CD4-positive, alpha-beta T cell treated with Interferon alpha-2 for 1 hour (primary cell): ENCODE measurements around the gene CAPZA2.
"Not testable (repeated sequence)": the region's sequence is repeated elsewhere in the genome, so short reads cannot be mapped to it uniquely, and the experiment has no call there.

Source experiments
- DNase-seq, 2 donors: peaks; one replicate each; pipeline ENCODE4 v3.0.0-alpha.2; 2020 to 2022

The CAPZA2 gene

DNA sequence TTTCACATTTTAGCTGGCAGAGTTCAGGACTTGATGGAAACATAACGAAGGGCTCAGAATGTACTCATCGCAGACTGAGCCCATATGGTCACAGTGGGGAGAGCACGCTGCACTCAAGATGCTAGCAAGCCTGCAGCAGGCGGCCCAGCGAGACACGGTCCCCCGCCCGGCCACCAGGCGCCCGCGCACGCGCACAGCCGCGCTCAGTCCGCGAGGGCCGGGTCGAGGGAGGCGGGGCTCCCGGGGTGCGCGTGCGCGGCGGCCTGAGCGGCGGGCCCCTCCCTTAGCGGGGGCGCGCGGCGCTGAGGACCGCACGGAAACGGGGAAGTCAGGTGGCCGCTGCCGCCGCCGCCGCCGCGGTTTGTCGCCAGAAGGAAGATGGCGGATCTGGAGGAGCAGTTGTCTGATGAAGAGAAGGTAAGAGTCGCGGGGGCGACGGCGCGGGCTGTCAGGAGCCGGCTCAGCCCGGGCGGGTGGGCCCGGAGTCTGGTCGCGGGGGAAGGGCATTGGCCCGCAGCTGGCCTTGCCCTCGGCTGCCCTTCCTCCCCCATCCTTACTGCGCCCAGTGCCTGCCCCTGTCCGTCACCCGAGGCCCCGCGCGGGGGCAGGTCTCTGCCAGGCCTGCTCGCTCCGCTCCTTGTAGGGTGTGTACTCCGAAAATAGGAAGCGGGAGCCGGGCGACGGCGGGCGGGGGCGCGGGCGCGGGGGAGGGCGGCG, at the start of gene CAPZA2:
TSS of gene CAPZA2 (plus strand) at position 354 of the 717 bp plus-strand sequence. CDS start at position 379, 25 bp downstream.
- peak; percentile 94 to 96 for DNase-seq

DNA sequence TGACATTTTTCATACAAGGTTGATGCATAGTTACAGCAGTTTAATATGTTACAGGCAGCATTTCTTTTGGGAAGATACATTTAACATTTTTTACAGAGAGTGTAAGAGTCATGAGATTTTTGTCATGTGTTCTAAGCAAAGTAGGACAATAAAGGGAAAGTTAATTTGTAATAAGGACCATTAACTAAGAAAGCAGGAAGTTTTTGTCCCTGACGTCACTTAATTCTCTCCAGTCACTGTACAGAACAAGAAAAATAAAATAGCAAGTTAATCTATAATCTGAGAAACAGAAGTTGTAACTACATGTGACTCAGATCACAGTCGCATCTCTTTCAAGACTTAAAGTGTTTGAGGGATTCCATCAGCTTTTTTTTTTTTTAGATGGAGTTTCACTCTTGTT, 49.5 kb upstream of the CAPZA2 start:
- DNase-seq, result no peak

DNA sequence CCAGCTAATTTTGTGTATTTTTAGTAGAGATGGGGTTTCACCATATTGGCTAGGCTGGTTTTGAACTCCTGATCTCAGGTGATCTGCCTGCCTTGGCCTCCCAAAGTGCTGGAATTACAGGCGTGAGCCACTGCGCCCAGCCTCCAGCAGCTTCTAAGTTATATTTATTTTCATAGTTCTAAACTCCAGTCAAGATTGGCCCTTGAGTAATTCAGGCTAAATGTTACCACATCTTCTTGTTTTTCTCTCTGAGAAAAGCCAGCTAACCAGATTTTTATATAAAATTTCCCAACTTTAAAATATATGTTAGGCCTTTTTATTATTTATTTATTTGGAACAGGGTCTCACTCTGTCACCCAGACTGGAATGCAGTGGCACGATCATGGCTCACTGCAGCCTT, 49.0 kb upstream of the CAPZA2 start:
- not testable (repeated sequence) for DNase-seq

DNA sequence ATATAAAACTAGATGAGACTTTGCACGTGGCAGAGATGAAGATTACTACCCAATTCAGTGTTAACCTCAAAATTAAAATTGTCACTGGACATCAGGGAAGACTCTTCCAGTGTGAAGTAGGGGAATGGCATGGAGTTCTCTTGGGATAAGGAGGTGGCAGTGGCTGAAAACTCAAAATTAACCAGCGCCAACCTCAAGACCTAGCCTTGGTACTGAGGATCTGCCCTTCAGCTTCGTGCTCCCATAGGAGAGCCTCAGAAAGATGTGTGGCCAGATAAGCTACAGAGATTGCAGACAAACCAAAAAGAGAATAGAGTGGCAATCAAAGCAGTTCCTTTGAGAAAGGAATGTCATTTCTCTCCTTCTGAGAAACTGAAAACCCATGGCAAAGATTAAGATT, 47.3 kb upstream of the CAPZA2 start:
- no peak for DNase-seq

DNA sequence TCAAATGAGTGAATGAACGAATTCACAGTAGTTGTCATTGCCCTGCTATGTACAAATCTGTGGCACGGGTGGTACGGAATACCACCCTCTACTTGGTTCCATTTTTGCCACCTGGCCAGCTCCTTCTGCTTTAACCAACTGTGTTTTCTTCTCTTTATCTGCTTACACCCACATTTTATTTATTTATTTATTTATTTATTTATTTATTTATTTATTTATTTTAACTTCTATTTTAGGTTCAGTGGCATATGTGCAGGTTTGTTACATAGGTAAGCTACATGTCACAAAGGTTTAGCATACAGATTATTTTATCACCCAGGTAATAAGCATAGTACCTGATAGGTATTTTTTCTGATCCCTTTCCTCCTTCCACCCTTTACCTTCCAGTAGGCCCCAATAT, 42.2 kb upstream of the CAPZA2 start:
- DNase-seq, result no peak

DNA sequence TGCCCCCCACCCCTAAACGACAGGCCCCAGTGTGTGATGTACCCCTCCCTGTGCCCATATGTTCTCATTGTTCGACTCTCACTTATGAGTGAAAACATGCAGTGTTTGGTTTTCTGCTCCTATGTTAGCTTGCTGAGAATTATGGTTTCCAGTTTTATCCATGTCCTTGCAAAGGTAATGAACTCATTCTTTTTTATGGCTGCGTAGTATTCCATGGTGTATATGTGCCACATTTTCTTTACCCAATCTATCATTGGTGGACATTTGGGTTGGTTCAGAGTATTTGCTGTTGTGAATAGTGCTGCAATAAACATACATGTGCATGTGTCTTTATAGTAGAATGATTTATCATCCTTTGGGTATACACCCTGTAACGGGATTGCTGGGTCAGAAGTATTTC, 40.7 kb upstream of the CAPZA2 start:
- not testable (repeated sequence) for DNase-seq

DNA sequence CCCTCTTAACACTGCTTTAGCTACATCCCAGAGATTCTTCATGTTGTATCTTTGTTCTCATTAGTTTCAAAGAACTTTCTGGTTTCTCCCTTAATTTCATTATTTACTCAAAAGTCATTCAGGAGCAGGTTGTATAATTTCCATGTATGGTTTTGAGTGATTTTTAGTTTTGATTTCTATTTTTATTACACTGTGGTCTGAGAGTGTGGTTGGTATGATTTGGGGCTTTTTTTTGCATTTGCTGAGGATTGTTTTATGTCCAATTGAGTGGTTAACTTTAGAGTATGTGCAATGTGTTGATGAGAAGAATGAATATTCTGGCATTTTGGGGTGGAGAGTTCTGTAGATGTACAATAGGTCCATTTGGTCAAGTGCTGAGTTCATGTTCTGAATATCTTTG, 37.9 kb upstream of the CAPZA2 start:
- no peak for DNase-seq

DNA sequence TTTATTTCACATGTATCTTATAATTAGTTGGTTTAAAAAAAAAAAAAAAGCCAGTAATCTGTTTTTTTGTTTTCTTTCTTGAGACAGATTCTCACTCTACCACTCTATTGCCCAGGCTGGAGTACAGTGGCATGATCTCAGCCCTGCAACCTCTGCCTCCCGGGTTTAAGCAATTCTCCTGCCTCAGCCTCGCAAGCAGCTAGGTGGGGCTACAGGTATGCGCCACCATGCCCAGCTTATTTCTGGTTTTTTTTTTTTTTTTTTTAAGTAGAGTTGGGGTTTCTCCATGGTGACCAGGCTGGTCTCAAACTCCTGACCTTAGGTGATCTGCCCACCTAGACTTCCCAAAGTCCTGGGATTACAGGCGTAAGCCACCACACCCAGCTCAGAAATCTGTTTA, 34.1 kb upstream of the CAPZA2 start:
- DNase-seq, result no peak

DNA sequence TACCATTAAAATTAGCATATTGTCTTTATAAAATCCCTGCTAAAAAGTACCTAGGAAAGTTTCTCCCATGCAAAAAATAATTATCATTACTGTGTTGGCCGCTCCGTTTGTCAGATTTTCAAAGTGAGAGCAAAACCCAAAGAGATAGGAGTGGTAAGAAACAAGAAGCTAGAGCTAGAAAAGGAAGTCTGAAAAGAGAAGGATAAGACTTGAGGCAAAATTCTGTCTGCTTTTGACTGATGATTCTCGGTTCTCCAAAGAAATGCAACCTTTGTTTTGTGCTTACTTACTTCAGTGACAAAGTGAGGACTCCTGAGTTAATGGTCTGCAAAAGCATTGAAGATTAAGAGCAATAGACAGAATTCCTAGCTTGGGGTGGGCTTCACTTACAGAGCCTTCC, 33.3 kb upstream of the CAPZA2 start:
- DNase-seq, result no peak

DNA sequence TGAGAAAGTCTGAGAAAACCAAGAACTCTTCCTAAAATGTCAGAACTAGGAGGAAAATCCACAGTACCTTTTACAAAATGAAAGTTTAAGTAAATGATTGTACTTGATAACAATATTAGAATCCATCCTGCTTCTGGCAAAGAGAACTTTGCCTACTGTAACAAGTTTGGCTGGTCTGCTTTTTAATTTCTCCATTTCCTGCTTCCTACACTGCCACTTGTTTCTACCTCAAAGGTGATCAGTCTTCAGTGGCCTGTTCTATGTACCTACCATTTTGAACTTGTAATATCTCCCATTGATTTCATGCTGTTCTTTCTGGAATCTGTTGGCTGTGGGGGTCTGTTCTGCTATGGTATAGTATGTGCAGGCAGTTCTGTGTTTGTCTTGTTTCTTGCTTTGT, 32.9 kb upstream of the CAPZA2 start:
- DNase-seq, result no peak

DNA sequence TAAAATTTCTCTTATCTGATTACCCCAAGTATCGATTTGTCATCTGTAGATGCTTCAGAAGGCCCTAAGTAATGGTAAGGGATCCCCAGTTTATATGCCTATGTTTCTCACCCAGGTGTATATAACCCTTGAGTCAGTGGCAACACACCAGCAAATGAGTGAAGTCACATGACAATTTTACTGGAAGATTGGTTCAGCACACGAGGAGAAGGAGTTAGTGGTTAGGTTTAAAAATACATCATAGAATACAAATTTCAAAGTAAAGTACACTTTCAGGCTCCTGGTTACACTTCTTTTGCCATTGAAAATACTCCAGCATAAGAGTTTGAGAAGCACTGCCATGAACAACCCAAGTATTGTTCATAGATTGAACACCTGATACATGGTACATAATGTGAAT, 29.7 kb upstream of the CAPZA2 start:
- DNase-seq, result no peak

DNA sequence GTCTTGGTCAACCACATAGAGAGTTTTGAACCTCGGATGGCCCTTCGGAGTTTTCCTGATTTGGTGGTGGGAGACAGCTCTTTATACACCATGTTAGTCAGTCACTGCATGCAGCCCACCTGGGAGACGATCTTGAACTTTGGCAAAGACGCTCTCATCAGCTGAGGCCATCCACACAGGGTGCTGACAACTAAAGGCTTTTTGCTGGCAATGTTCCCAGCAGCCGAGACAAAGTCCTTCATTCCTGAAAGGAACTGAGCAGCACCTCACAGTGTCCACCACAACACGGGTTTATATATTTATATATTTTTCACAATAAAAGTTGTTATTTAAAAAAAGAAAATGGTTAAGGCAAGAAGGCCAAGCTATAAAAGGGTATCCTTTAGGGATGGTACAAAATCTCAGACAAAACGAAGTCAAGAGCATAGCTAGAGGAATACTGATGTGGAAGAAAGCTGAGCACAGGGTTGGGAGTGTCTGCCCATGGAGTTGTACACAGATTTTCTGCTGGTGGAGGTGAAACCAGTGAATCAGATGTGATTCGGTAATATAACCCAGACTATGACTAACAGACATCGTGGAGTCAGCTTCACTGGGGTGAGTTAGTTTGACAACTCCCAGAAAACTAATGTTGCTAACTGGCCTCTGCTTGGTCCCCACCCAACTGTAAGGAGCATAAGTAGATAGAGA, 27.4 kb upstream of the CAPZA2 start:
- no peak for DNase-seq

DNA sequence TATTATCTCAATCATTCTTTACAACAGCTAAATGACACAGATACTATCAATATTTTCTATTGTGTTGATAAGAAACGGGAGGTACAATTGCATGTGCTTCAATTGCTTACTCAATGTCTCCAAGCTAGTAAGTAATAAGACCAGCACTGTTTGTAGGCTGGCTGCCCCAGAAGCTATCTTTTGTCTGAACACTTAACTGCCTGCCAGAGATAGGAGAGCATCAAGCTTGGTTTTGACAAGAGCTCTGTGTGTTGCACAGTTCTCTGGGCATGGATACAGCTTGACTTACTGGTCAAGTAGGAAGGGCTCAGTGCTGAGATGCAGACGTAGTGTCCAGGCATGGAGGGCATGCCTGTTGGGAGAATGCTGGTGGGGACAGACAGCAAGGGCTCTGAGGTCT, 26.3 kb upstream of the CAPZA2 start:
- no peak for DNase-seq

DNA sequence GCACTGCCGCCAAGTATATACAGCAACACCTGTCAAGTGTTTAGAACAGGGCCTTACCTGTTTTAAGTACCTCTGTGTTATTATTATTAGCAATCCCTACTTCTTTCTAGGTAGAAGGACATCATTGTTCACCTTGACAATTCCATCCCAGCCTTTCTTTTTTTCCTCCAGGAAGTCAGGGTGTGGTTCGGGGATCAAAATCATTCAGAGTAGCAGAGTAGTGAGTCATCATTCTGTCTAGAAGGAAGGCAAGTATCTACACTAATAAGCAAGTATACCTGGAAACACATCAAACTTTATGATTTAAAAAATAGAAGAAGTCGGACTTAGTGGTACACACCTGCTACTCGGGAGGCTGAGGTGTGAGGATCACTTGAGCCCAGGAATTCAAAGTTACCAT, 25.5 kb upstream of the CAPZA2 start:
- DNase-seq, result no peak

DNA sequence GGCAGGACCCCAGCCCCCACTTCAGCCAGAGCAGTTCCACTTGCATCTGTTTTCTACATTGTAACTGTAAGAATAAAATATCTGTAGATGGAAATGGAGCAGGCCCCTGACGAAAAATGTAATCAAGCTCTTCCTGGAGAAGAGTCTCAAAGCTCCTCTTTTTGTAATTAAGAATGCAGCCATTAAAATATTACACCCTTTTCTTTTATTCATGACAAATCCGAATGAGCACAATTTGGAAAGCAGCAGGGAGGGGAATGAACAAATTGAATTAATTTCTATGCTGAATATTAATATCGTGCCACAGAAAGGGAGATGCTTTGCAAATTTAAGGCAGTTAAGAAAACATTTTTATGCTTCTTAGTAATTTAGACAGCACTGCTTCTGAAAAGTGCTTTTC, 24.8 kb upstream of the CAPZA2 start:
- no peak for DNase-seq

DNA sequence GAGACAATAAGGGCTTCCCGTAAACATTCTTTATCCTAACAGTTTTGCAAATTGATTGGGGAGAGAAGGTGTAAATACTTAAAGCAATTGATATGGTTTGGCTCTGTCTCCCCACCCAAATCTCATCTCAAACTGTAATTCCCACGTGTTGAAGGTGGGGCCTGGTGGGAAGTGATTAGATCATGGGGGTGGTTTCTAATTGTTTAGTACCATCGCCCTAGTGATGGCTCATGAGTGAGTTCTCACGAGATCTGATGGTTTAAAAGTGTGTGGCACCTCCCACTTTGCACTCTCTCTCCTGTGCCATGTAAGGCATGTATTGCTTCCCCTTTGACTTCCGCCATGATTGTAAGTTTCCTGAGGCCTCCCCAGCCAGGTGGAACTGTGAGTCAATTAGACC, 22.1 kb upstream of the CAPZA2 start:
- DNase-seq, result no peak

DNA sequence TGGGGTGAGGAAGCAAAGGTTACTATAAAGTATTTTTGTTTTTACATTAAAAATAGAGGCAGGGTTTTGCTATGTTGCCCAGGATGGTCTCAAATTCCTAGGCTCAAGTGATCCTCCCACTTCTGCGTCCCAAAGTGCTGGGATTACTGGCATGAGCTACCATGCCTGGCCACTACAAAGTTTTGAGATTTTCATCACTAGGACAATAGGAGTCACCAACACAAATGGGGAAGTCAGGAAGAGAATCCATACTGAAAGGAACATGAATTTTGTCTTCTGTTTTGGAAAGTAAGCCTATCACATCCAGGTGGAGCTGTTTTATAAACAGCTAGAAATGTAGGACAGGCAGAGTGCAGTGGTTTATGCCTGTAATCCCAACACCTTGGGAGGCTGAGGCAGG, 20.0 kb upstream of the CAPZA2 start:
- DNase-seq, result no peak

DNA sequence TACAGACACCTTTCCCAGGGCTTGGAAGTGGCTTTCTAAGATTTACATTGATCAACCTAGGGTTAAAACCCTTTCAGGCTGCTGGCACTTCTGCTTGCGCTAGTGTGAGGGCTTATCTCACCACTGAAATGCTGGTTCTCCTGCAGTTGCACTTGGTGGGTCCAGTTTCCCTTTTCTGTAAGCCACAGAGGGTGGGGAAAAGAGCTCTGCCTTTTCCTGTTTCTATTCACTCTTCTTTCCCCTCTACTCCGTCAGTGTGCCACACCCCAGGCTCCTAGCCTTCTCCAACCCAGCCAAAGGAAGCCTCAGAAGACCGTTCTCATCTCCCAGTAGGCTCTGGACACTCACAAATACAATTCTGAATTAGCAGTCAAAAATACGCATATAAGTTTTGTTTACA, 19.0 kb upstream of the CAPZA2 start:
- peak; percentile 40 to 72 for DNase-seq

DNA sequence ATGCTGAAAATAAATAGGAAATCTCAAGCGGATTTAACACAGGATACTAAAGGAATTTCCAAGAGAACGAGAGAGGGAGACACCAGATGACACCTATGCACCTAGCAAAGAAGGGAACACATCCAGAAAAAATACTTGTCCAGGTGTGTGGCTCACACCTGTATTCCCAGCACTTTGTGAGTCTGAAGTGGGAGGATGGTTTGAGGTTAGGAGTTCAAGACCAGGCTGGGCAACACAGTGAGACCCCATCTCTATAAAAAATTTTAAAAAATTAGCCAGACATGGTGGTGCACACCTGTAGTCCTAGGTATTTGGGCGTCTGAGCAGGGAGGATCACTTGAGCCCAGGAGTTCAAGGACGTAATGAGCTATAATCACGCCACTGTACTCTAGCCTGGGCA, 11.2 kb upstream of the CAPZA2 start:
- DNase-seq, result no peak

DNA sequence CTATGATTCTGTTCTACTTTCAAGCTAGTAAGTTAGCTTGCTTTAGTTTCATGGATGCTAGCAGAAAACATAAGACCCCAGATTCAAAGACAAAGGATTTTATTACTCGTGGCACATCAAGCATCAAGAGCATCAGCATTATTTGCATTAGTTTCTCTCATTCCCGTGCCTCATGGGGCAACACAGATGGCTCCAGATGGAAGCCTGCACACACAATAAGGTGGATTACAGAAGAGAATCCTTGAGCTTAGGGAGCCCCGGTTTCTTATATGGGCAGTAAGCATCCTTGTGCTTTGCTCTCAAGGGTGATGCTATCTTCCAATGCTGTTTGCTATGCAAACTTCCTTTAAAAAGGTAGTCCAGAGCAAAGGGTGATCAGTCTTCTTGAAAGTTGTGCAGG, 10.7 kb upstream of the CAPZA2 start:
- DNase-seq, result no peak

DNA sequence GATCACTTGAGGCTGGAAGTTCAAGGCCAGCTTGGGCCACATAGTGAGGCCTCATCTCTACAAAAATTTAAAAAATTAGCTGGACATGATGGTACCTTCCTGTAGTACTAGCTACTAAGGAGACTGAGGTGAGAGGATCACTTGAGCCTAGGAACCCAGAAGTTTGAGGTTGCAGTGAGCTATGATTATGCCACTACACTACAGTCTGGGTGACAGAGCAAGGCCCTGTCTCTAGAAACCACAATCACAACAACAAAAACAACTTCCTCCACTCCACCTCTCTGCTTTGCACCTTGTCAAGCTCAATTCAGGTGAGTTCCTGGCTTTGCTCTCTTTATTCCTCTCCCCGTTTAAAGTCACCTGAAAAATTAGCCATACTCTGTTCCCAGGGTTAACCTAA, 8.3 kb upstream of the CAPZA2 start:
- no peak for DNase-seq

DNA sequence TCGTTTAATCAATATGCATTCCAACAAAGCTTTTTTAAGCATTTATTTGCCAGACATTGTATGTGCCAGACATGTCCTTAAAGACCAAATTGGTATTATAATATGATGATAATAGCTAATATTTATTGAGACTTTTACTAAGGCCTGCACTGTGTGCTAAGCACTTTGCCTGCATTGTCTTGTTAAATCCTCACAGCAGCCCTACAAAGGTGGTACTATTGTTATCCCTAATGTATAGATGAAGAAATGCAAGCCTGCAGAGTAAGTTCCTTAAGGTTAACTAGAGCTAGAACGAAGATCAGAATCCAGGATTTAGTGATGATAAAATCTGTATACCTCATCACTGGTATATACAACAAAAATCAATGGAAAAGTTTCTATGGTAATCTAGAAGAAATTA, 5.3 kb upstream of the CAPZA2 start:
- DNase-seq, result no peak

DNA sequence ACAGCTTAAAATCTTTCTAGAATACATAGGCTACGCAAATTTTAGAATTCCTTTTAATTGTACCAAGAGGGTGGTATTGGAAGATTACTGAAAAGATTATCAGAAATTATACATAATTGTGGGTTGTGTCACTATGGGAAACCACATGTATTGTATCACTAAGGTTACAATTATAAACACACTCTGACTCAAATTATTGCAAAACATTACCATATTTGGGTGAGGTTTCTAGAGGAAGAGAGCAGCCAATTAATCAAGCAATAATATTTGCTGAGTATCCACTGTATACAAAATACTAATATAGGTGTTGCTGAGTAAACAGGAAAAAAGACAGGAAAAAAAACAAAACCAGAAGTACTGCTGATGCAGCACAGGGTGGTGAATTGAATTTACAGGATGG, 3.1 kb upstream of the CAPZA2 start:
- DNase-seq, result peak in 1 of 2 donors; percentile 23

DNA sequence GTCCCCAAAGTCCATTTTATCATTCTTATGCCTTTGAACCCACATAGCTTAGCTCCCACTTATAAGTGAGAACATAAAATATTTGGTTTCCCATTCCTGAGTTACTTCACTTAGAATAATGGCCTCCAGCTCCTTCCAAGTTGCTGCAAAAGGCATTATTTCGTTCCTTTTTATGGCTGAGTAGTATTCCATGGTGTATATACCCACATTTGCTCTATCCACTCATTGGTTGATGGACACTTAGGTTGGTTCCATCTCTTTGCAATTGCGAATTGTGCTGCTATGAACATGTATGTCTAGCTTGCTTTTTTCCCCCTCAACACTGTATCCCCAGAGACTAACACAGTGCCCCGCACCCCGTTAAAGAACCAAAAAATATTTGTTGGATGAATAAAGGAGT, 670 bp upstream of the CAPZA2 start:
- no peak for DNase-seq
